CD4-positive, alpha-beta T cell treated with Interferon alpha-2 for 1 hour (primary cell): Measurements from ENCODE around the gene TSPAN15.

Source experiments
- DNase-seq, 2 donors: peaks; one replicate each; pipeline ENCODE4 v3.0.0-alpha.2; 2020 to 2022

The TSPAN15 gene

GRCh38 chr10:69418052-69418752 lies 33.1 kb upstream of the TSPAN15 start:
- DNase-seq: no peak

- DNase-seq: no peak
Observed at GRCh38 chr10:69419096-69419743, 32.0 kb upstream of the TSPAN15 start.

GRCh38 chr10:69419744-69420126 lies 31.5 kb upstream of the TSPAN15 start:
- DNase-seq: no peak

DNA sequence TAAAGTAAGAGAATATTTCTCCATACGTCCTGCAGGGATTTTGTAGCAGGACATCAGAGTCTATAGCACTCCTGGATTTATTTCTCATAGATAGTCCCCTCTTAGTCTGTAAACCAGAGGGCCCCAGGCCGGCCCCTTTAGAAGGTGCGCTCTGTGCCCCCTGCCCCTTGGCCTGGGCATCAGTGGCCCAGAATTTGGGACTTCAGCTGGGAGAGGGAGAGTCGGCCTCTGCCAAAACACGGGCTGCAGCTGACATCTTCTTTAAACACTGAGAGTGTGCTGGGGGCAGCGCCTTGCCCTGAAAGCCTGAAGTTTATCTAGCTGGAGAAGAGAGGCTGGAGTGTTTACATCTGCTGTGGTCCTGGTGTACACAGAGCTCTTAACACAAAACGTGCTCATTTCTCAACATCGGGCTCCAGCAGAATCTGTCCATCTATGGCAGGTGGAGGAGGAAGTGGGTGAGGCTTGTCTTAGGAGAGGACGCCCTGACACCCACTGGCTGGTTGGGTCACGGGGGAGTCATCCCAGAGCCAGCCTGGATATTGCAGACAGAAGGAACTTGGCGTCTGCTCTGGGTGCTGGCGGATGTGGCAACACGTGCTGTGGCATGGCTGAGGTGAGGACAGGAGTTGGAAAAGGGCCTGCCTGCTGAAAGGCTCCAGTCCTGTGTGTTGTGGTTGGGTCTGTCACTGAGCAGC lies 29.5 kb upstream of the TSPAN15 start:
- no peak for DNase-seq

DNA sequence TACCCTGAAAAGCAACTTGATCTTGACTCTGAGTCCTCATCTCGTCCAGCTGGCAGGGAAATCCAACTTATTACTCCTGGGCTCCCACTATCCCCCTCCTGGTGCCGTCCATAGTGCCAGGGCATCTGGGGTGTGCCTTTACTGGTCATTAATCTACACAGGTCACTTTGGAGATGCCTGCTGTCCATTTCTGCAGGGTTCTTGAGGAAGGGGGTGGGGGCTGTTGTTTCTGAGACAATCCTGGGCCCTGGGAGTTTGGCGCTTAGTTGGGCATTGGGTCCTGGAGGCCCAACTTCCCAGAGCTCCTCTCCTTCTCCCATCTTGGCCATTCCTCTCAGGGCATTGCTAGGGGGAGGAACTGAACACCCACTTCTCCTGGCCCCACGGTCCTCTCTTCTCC lies 28.6 kb upstream of the TSPAN15 start:
- no peak for DNase-seq

DNA sequence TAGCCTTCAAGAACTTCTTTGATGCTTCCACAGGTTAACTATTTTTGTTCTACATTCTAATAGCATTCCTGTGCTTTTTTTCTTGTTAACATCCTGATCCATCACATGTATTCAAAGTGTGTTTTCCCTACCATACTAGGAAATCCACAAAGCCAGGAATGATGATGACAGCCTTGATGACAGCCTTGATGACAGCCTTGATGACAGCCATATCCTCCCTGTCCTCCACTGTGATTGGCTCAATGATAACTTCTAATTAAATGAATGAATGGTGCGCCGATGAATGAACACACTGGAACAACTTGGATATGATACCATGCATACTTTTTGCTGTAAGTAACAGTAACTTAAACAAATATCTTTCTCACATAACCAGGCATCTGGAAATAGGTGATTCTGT lies 26.2 kb upstream of the TSPAN15 start:
- no peak for DNase-seq

DNA sequence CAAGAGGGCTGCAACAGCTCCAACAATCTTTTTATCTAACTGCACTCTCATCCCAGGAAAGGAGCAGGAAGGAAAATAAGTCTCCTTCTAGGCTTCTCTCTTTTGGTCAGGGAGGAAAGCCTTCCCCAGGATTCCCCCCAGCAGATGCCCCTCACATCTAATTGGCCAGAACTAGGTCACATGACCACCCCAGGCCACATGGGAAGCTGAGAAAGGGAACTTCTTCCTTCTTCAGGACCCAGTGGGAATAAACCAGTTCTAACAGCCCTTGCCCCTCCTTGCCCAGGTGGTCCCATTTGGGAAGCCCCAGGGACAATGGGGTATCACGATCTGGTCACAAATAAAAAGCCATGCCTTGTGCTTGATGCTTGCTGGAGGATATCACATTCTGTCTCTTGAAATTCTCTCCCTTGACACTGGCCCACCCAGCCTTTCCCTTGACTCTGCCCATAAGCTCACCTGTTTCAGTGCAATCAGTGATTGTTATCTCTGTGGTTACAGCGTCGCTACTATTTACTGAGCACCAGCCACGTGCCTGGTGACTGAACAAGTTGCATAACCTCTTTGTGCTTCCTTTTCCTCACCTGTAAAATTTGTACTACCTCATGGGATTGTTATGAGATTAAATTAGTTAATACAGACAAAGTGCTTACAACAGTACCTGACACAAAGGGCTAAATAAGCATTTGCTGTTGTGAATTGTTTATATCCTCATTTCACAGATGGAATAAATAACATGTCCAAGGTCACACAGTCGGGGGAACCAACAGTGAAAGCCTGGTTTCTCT lies 25.6 kb upstream of the TSPAN15 start:
- peak; percentile 64 to 82 for DNase-seq

DNA sequence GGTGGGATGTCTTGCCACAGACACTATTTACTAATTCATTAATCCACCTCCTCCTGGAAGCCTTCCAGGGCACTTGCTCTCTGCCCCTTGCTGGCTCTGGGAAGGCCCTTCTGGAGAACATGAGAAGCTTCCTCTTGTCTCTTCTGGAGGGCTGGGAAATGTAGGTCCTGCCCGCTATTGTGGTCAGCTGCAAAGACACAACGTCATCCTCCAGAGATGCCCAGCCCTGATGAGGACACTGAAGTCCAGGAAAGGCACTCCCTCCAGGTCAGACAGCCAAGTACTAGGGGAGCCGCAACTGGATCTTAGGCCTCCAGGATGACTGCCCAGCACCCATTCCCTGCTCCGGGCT lies 24.9 kb upstream of the TSPAN15 start:
- DNase-seq: no peak

- no peak for DNase-seq
Observed at GRCh38 chr10:69428165-69428564, 23.1 kb upstream of the TSPAN15 start.

DNA sequence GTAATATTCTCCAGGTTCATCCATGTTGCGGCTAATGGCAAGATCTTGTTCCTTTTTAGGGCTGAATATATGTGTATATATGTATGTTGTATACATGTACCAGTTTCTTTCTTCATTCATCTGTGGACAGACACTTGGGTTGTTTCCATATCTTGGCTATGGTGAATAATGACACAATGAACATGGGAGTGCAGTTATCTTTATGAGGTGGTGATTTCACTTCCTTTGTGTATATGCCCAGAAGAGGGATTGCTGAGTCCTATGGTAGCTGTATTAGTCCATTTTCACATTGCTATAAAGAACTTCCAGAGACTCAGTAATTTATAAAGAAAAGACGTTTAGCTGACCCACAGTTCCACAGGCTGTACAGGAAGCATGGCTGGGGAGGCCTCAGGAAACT lies 17.1 kb upstream of the TSPAN15 start:
- DNase-seq: no peak

DNA sequence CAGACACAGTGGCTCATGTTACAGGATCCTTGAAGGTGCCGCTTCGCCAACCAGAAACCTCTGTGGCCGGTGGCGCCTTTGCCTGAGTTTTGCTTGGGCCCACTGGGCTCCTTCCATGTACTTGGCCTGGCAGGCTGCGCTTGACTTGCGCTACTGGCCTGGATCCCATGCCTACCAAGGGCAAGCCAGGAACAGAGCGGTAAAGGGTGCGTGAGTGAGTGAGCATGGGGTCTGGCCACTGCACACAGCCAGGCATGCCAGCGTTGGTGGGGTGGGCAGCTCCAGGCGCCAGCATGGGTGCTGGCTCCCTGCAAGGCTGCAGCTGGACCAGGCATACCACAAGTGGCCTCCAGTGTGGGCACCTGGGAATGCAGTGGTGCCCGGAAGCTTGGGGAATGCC lies 16.3 kb upstream of the TSPAN15 start:
- DNase-seq: no peak

DNA sequence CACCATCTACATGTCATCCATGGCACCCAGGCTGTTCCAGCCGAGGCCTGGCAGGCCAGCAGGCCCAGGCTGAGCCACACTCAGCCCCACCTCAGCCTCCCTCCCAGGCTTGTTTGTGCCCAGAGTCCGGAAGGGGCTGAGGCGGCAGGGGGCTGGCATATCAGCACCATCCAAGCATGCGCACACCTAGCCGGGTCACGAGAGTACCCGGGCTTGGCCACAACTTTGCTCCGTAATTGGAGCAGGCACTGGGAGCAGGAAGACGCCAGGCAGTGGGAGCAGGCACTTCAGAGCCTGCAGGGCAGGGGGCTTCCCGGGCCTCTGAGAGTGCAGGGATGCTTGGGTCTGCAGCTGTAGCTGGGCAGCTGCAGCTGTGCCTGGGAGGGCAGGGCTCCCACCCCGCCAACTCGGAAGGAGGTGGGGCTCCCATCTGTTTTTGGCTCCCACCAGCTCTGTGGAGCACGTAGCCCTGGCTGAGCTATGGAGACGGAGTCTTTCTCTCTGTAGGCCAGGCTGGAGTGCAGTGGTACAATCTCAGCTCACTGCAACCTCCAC lies 15.2 kb upstream of the TSPAN15 start:
- DNase-seq: no peak

DNA sequence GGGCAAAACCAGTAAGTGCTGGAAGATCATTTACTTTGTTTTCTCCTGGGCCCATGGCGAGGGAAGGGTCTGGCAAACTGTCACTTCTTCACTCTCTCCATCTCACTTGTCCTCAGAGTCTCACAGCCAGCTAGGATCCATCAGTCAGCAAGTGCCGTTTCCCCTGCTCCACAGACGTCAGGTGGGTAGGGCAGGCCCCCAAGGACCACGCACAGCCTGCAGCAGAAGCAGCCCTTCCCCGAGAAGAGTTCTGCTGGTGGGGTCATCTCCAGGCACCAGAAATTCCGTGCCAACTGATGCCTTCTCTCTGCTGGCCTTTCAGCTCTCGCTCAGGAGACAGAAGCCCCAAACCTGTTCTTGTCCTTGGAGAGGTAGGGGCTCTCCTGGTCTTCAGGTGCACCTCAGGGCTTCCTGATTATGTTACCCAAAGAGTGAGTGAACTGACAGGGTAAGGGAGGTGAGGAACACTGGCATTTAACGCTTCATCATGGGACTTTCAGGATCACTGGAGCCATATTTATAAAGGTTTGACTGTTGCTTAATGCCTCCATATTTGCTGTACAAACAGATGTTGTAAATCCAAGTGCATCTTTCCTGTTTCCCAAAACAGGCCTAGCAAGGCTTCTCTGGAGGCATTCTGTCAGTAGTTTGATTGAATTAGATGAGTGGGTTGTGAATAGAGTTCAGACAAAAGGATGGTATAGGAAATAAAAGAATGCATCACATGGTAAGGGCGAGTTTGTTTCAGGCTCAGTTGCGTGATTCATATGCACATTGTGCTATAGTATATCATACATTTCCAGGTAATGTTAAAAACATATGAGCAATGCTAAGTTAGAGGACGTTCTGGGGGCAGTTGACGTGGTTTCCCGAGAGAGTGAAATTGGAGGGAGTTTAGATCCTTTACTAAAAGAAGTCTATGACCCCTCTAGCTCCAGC lies 13.7 kb upstream of the TSPAN15 start:
- DNase-seq: no peak

DNA sequence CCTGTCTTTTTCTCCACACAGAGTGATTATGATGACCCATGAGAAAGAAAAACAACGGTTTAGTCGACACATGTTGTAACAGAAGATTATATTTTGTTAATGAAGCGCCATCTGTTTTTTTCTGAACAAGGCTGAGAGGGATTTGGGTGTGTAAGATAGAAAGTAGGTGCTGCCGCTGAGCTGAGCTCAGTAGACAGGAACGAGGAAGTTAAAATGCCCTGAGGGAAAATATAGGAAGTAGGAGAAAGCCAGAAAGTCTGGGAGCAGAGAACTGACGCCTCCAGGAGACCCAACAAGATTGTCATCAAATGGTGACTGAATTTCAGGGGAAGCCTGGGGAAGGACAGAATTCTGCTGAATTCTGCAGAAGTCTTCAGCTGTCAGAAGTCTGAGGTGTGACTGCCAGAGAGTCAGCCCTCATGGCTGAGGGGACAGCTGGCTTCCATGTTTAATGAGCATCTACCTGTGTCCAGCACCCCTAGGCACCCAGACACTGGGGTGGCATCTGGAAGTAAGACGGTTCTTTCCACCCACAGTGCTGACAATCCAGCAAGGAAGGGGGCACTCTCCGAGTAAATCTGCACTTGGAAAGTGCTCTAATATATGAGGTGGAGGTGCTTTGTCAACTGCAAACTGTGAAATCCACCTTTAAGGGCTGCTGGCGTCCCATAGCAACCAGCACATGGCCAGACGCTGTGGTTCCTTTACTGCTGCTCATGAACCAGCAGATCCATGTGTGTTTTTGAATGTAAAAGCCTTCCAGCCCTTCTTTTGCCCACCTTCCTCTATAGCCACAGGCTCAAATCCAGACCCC lies 12.5 kb upstream of the TSPAN15 start:
- no peak for DNase-seq

DNA sequence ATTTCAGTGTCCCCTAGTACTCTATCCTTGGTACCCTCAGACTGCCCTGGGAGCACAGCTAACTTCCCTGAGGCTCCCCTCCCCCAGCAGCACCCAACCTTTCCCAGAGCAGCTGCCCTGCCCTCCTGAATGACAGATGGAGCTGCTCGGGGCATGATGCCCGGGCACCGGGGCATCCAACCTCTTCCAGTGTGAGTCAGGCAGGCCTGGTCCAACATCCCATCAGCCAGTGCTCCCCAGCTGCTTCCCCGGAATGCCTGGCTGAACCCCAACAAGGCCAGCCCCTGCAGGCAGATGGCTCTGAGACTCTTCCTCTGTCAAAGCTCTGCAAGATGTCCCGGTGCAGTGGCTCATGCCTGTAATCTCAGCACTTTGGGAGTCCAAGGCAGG lies 11.9 kb upstream of the TSPAN15 start:
- DNase-seq: no peak

GRCh38 chr10:69439813-69440506 lies 11.3 kb upstream of the TSPAN15 start:
- DNase-seq: no peak

GRCh38 chr10:69443354-69443753 lies 7.9 kb upstream of the TSPAN15 start:
- no peak for DNase-seq

DNA sequence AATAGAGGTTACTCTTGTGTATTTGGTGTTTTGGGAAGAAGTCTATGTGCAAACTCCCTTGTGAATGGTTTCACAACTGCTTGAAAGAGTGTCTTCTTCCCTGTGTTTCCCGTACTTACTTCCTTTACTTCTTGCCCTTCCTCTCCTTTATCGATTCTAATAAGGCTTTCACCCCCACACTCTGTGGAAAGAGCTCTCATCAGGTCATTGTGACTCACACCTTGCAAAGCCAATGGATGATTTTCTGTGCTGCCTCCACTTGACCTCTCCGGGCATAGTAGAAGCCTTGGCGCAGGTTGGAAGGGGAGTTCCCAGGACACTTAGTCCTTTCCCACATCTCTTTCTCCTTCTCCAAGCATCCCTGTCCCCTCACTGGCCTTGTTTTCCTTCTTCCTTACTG lies 6.2 kb upstream of the TSPAN15 start:
- DNase-seq: no peak

- no peak for DNase-seq
Observed at GRCh38 chr10:69446229-69446628, 5.0 kb upstream of the TSPAN15 start.

DNA sequence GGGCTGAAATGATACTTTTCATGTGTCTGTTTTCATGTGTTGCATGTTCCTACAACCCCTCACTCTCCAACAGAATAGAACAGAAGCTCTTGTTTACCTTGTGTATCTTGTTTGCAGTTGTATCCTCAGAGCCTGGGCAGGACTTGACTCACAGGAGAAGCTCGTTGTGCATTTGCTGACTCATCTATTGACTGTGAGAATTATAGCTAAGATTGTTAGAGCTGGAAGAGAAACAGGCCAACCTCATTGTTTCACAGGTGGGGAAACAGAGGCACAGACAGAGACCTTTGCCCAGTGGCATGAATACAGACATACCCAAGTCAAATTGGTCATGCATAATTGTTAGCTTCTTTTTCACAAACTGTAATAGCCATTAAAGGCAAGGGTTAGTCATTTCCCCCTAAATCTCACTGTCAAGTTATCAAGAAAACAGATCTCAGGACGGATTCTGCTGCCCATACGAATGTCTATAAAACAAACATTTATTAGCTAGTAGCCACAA lies 4.6 kb upstream of the TSPAN15 start:
- no peak for DNase-seq
